Erythroblast (primary cell): ENCODE data around the gene PRKG1.

Source experiments
- GATA1 ChIP-seq: IDR thresholded peaks from 2 replicates; pipeline ENCODE4 v1.6.1; 2011; ENCODE audit warnings: low read depth, mild to moderate bottlenecking, control low read depth, low read length, moderate library complexity
- POLR2A ChIP-seq: IDR thresholded peaks from 2 replicates; pipeline ENCODE4 v1.6.1; 2011; ENCODE audit warnings: mild to moderate bottlenecking, low read length

- TF ChIP-seq POLR2A (no peak), GATA1 (no peak)
Measured at GRCh38 chr10:51654918-51655317, 580.6 kb downstream of the PRKG1 start.
